ENCODE results near the gene RNF19B. TPM values are rescaled to one million over a fixed set of nuclear protein-coding genes. Genes with fewer than 3 reads are reported as not detected.

Gene RNF19B
- total and polyA plus RNA-seq, 9 donors = 6.8 to 11.1 (median 9.7) TPM

DNA sequence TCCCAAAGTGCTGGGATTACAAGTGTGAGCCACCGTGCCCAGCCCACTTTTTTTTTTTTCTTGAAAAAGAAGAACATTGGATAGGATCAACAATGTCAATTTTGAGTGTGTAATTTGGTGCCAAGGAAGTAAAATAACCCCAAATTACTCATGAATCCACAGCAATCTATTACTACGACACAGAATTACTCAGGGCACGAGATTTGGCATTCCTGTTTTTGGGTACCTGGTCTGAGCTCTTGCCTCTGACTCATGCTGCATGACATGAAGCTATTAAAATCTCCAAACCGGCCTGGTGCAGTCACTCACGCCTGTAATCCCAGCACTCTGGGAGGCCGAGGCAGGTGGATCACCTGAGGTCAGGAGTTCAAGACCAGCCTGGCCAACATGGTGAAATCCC is 10.4 kb downstream of the RNF19B start:
- WGBS (ENCODE audit: insufficient coverage) = 92% methylated on average over 4 of the region's 6 CpGs
- Histone ChIP-seq H3K4me1 (ENCODE audit: control insufficient read depth, insufficient read depth, low read length) (no peaks in the 10 kb centered on the region), H3K36me3 (ENCODE audit: control insufficient read depth, insufficient read depth, low read length) (no peaks in the 10 kb centered on the region)

DNA sequence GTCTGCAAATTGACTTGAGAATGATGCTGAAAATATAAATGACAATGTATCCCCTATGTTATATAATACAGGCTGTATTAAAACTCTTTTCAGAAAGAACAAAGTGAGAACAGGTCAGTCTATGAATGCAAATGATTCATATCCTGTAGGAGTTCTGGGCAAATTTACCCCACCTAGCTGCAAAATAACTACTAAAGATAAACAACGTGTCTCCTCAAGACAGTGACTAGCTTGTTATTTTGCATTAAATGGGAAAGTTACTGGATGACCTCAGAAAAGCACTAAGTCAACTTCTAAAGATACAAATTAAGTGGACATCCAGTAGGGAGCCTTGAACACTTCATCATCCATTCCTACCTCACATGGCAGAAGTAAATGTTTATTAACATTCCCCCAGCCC is 11.1 kb downstream of the RNF19B start:
- Histone ChIP-seq H3K4me1 (ENCODE audit: control insufficient read depth, insufficient read depth, low read length) (no peaks in the 10 kb centered on the region), H3K4me3 (ENCODE audit: low read length) (no peak overlapping the region), H3K36me3 (ENCODE audit: control insufficient read depth, insufficient read depth, low read length) (no peaks in the 10 kb centered on the region), H3K27me3 (ENCODE audit: control insufficient read depth, insufficient read depth, low read length) (no peaks in the 10 kb centered on the region), H3K27ac (ENCODE audit: low read length) (no peak overlapping the region), H3K9me3 (replicated peaks; ENCODE audit: control insufficient read depth, low read depth, low read length) (no peaks in the 10 kb centered on the region)
- no peak for DNase-seq
- WGBS (ENCODE audit: insufficient coverage) = no CpG with 5 or more reads among the region's 1 CpG

More for the DNA sequence above, 10.4 kb downstream of the RNF19B start:
- no peak overlapping the region for H3K27ac ChIP-seq (ENCODE audit: low read length)
- no peaks in the 10 kb centered on the region for H3K27me3 ChIP-seq (ENCODE audit: control insufficient read depth, insufficient read depth, low read length)
- no peaks in the 10 kb centered on the region for H3K9me3 ChIP-seq (replicated peaks; ENCODE audit: control insufficient read depth, low read depth, low read length)
- no peak overlapping the region for H3K4me3 ChIP-seq (ENCODE audit: low read length)
- DNase-seq = no peak

DNA sequence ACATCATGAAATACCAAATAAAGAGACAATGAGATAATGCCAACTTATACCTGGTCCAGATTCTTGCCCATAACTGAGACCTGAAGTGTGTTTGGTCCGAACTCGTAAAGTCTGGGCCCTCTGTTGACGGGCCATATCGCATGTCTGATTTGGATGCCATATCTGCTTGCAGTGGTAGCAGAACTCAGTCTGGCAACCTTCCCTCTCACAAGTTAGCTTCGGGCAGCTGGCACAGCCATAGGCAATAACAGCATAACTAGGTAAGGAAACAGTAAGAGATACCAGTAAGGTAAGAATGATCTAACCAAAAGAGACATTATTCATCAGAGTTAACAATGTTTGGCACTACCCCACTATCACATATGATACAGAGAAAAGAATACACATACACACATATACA is 15.1 kb downstream of the RNF19B start:
- no peaks in the 10 kb centered on the region for H3K9me3 ChIP-seq (replicated peaks; ENCODE audit: control insufficient read depth, low read depth, low read length)
- WGBS (ENCODE audit: insufficient coverage) = 86% methylated on average over 4 of the region's 5 CpGs
- H3K4me3 ChIP-seq (ENCODE audit: low read length) = no peak overlapping the region
- H3K36me3 ChIP-seq (ENCODE audit: control insufficient read depth, insufficient read depth, low read length) = peaks cover 17% of the 10 kb centered on the region
- H3K27ac ChIP-seq (ENCODE audit: low read length) = no peak overlapping the region
- no peaks in the 10 kb centered on the region for H3K4me1 ChIP-seq (ENCODE audit: control insufficient read depth, insufficient read depth, low read length)
- no peak for DNase-seq
- H3K27me3 ChIP-seq (ENCODE audit: control insufficient read depth, insufficient read depth, low read length) = no peaks in the 10 kb centered on the region

DNA sequence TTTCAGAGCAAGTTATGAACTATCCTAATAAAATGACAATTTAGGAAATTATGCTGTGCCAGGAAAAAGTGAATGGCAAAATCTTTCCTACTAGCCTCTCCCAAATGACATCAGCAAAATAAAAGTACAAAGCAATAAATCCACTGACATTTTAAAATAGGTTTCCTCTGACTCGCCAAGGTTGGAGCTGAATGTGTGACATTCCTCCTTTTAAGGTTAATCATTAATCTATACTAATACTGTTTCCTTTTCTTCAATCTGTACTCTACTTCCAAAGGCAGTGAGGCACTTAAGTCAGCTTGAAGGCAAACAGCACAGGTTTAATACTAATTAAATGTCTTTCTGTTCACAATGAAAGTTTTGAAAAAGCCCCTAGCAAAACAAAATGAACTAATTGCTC is 15.7 kb downstream of the RNF19B start:
- H3K36me3 ChIP-seq (ENCODE audit: control insufficient read depth, insufficient read depth, low read length) = peaks cover 21% of the 10 kb centered on the region
- no peaks in the 10 kb centered on the region for H3K9me3 ChIP-seq (replicated peaks; ENCODE audit: control insufficient read depth, low read depth, low read length)
- WGBS (ENCODE audit: insufficient coverage) = no CpG with 5 or more reads among the region's 1 CpG
- DNase-seq = peak; percentile 74
- no peaks in the 10 kb centered on the region for H3K4me1 ChIP-seq (ENCODE audit: control insufficient read depth, insufficient read depth, low read length)
- H3K27me3 ChIP-seq (ENCODE audit: control insufficient read depth, insufficient read depth, low read length) = no peaks in the 10 kb centered on the region
- no peak overlapping the region for H3K27ac ChIP-seq (ENCODE audit: low read length)
- no peak overlapping the region for H3K4me3 ChIP-seq (ENCODE audit: low read length)

DNA sequence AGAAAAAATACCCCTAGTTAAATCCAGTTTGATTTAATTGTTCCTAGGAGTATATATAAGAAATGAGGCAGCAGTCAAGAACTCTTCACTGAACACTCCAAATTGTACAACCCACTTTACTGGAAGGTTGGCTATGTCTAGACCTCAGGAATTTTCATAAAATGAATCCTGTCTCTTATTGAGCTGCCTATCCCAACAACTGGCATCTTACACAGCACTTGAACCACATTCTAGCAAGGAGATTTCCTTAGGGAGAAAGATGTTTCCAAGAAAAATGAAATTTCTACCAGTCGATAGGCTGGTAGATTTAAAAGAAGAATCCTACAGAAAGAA is 16.3 kb downstream of the RNF19B start:
- Histone ChIP-seq H3K36me3 (ENCODE audit: control insufficient read depth, insufficient read depth, low read length) (peaks cover 26% of the 10 kb centered on the region), H3K4me3 (ENCODE audit: low read length) (no peak overlapping the region), H3K4me1 (ENCODE audit: control insufficient read depth, insufficient read depth, low read length) (no peaks in the 10 kb centered on the region), H3K27ac (ENCODE audit: low read length) (peak overlapping the region; percentile 56), H3K9me3 (replicated peaks; ENCODE audit: control insufficient read depth, low read depth, low read length) (no peaks in the 10 kb centered on the region), H3K27me3 (ENCODE audit: control insufficient read depth, insufficient read depth, low read length) (no peaks in the 10 kb centered on the region)
- DNase-seq = no peak
- no CpG with 5 or more reads among the region's 1 CpG for WGBS (ENCODE audit: insufficient coverage)

DNA sequence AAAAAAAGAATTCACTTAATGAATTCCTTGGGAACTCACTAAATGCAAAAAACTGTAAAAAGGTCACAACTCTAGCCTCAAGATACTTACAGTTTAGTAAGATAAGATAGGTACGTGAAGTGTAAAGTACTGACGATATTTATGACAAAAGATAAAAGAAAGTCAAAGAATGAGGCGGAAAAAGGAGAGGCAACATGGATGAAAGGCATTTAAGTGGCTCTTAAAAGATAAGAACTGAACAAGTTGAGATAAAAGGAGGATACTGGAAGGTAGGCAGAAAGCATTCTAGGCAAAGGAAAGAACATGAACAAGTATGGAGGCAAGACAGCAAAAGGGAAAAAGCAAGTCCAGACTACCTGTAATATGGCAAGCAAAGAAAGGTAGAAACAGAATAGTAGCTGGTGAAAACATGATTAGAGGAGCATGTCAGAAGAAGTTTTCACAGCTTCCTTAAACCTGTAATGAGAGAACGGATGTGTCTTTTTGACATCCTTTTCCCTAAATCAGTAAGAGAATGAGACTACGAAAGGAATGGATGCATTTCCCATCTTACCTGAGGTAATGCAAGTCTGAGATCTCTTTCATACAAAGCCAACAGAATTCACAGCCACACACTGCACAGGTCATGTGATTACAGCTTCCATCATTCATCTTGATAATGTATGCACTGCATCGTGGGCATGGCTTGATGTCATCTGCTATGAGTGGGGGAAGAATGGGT is 16.8 kb downstream of the RNF19B start:
- Histone ChIP-seq H3K4me3 (ENCODE audit: low read length) (no peak overlapping the region), H3K4me1 (ENCODE audit: control insufficient read depth, insufficient read depth, low read length) (no peaks in the 10 kb centered on the region), H3K27me3 (ENCODE audit: control insufficient read depth, insufficient read depth, low read length) (no peaks in the 10 kb centered on the region), H3K36me3 (ENCODE audit: control insufficient read depth, insufficient read depth, low read length) (peaks cover 30% of the 10 kb centered on the region), H3K9me3 (replicated peaks; ENCODE audit: control insufficient read depth, low read depth, low read length) (no peaks in the 10 kb centered on the region), H3K27ac (ENCODE audit: low read length) (peak overlapping the region; percentile 56)
- DNase-seq = no peak
- 91% methylated on average over 3 of the region's 6 CpGs for WGBS (ENCODE audit: insufficient coverage)

DNA sequence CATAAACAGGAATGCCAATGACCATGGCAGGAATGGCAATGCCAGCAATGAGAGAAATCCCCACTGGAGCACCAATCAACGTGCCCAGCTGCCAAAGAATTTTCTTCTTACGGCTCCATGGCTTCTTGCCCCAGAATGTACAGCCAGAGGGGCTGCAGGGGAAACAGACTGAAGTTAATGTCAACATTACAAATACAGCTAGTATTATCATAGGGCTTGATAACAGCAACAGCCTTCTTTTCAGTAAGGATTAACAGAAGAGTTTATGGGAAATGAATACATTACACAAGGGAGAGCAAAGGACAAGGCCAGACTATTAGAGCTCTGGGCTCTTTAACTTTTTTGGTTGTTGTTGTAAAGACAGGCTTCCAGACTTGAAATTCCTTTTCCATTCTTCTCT is 18.2 kb downstream of the RNF19B start:
- WGBS (ENCODE audit: insufficient coverage) = no CpG with 5 or more reads among the region's 2 CpGs
- no peak for DNase-seq
- no peaks in the 10 kb centered on the region for H3K27me3 ChIP-seq (ENCODE audit: control insufficient read depth, insufficient read depth, low read length)
- no peaks in the 10 kb centered on the region for H3K9me3 ChIP-seq (replicated peaks; ENCODE audit: control insufficient read depth, low read depth, low read length)
- H3K36me3 ChIP-seq (ENCODE audit: control insufficient read depth, insufficient read depth, low read length) = peaks cover 40% of the 10 kb centered on the region
- no peaks in the 10 kb centered on the region for H3K4me1 ChIP-seq (ENCODE audit: control insufficient read depth, insufficient read depth, low read length)
- H3K4me3 ChIP-seq (ENCODE audit: low read length) = no peak overlapping the region
- no peak overlapping the region for H3K27ac ChIP-seq (ENCODE audit: low read length)

DNA sequence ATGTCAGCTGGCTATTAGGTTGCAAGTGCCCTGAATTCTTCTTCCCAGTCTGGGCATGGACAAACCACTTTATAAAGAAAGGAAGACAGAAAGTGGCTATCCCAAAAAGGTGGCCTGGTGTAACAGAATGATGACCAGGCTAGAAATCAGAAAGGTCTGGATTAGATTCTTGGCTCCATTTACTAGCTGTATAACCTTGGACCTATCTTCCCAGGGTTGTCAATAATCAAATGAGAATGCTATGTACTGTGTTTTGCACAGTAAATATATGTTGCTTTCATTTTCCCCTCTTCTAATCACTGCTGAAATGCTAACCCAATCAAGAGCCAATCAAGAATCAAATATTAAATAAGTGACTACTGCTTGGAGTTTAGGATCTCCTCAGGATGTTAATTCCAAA is 20.4 kb downstream of the RNF19B start:
- Histone ChIP-seq H3K9me3 (replicated peaks; ENCODE audit: control insufficient read depth, low read depth, low read length) (no peaks in the 10 kb centered on the region), H3K4me3 (ENCODE audit: low read length) (no peak overlapping the region), H3K27me3 (ENCODE audit: control insufficient read depth, insufficient read depth, low read length) (no peaks in the 10 kb centered on the region), H3K27ac (ENCODE audit: low read length) (no peak overlapping the region), H3K4me1 (ENCODE audit: control insufficient read depth, insufficient read depth, low read length) (peaks cover 10% of the 10 kb centered on the region), H3K36me3 (ENCODE audit: control insufficient read depth, insufficient read depth, low read length) (peaks cover 55% of the 10 kb centered on the region)
- no peak for DNase-seq

DNA sequence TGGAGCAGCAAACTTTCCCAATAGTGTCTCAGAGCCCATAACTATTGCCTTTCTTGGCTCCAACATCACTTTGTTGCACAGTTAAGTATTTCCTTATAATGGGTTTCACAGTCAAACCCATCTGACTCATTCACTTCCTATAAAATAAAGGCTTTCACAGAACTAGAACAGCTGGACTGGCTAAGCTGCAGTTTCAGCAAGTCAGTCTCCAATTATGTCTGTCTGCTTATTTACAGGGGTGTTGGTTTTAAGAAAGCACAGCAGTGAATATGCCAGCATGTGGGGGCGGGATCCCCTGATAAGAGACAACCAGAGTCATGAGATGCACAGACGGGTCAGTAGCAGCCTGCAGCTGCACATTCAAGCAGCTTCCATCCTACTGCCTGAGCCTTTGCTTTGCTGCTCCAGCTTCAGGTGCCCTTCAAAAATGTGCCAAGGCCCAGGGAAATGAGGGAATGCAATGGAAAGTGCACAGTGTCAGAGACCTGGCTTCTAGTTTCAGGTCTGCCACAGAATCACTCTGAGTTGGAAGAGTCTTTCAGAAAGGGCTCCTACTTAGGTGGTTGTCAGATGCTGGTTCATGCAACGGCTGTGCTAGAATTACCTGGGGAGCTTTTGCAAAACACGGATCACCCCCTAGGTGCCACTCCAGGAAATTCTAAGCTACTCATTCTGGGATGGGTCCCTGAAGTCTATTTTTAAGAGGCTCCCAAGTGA is 24.8 kb downstream of the RNF19B start:
- no peaks in the 10 kb centered on the region for H3K9me3 ChIP-seq (replicated peaks; ENCODE audit: control insufficient read depth, low read depth, low read length)
- H3K36me3 ChIP-seq (ENCODE audit: control insufficient read depth, insufficient read depth, low read length) = peaks cover 58% of the 10 kb centered on the region
- peak; percentile 90 for DNase-seq
- H3K4me3 ChIP-seq (ENCODE audit: low read length) = no peak overlapping the region
- 46% methylated on average over 3 of the region's 4 CpGs for WGBS (ENCODE audit: insufficient coverage)
- peaks cover 10% of the 10 kb centered on the region for H3K4me1 ChIP-seq (ENCODE audit: control insufficient read depth, insufficient read depth, low read length)
- peak overlapping the region; percentile 6 for H3K27ac ChIP-seq (ENCODE audit: low read length)
- H3K27me3 ChIP-seq (ENCODE audit: control insufficient read depth, insufficient read depth, low read length) = no peaks in the 10 kb centered on the region

DNA sequence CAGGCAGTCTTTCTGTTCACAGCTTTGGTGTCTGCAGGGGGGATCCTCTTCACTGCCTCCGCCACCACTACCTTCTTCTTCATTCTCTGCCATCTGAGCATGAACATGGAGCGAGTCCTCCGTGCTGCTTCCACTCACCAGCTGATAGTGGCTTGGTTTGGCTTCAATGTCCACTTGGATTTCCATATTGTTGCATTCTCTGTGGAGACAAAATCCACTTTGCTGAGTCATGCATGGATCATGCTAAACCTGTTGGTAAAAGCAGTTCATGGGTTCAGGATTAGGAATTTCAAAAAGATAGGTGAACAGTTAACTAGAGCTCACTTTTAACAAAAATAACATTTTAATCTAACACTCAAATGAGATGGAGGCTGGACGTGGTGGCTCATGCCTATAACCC is 27.5 kb downstream of the RNF19B start:
- Histone ChIP-seq H3K27ac (ENCODE audit: low read length) (no peak overlapping the region), H3K4me1 (ENCODE audit: control insufficient read depth, insufficient read depth, low read length) (peaks cover 14% of the 10 kb centered on the region), H3K4me3 (ENCODE audit: low read length) (no peak overlapping the region), H3K36me3 (ENCODE audit: control insufficient read depth, insufficient read depth, low read length) (peaks cover 41% of the 10 kb centered on the region), H3K9me3 (replicated peaks; ENCODE audit: control insufficient read depth, low read depth, low read length) (no peaks in the 10 kb centered on the region), H3K27me3 (ENCODE audit: control insufficient read depth, insufficient read depth, low read length) (no peaks in the 10 kb centered on the region)
- no peak for DNase-seq
- WGBS (ENCODE audit: insufficient coverage) = 80% methylated on average over 1 of the region's 4 CpGs

Data from muscle of leg (tissue), 11 donors.